Astrocyte of the cerebellum (primary cell): ENCODE data around the gene OR51T1.
"Not testable (repeated sequence)": the region's sequence is repeated elsewhere in the genome, so short reads cannot be mapped to it uniquely, and the experiment has no call there.

Source experiments
- DNase-seq: peaks from one replicate; pipeline ENCODE4 v3.0.0-alpha.2; 2011; ENCODE audit warnings: low read depth
- H3K4me3 ChIP-seq: 2 replicates; pipeline ENCODE4 v1.5.1; 2011; ENCODE audit warnings: mild to moderate bottlenecking, low read depth, low read length, moderate library complexity
- CTCF ChIP-seq: IDR thresholded peaks from 2 replicates; pipeline ENCODE4 v1.5.1; 2012; ENCODE audit warnings: low read length, low read depth, moderate library complexity, mild to moderate bottlenecking; ENCODE audit errors: missing control alignments
- in situ Hi-C: cut with HindIII; loops from 2 replicates; pipeline ENCODE4 v1.10.0; 2017; ENCODE audit warnings: low sequenced_read_pairs

The OR51T1 gene, protein sequence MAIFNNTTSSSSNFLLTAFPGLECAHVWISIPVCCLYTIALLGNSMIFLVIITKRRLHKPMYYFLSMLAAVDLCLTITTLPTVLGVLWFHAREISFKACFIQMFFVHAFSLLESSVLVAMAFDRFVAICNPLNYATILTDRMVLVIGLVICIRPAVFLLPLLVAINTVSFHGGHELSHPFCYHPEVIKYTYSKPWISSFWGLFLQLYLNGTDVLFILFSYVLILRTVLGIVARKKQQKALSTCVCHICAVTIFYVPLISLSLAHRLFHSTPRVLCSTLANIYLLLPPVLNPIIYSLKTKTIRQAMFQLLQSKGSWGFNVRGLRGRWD

DNA sequence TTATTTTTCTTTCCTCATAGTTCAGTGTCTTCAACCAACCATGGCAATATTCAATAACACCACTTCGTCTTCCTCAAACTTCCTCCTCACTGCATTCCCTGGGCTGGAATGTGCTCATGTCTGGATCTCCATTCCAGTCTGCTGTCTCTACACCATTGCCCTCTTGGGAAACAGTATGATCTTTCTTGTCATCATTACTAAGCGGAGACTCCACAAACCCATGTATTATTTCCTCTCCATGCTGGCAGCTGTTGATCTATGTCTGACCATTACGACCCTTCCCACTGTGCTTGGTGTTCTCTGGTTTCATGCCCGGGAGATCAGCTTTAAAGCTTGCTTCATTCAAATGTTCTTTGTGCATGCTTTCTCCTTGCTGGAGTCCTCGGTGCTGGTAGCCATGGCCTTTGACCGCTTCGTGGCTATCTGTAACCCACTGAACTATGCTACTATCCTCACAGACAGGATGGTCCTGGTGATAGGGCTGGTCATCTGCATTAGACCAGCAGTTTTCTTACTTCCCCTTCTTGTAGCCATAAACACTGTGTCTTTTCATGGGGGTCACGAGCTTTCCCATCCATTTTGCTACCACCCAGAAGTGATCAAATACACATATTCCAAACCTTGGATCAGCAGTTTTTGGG, at the start of gene OR51T1:
Gene OR51T1, plus strand, starts transcription at position 41 of the 641 bp plus-strand sequence. Its CDS starts 0 bp downstream, at position 41.
- DNase-seq = peak; percentile 56
- no peak within 1 kb of the TSS for H3K4me3 ChIP-seq
- no peak for TF ChIP-seq CTCF
- in situ Hi-C loops = no loop called here

DNA sequence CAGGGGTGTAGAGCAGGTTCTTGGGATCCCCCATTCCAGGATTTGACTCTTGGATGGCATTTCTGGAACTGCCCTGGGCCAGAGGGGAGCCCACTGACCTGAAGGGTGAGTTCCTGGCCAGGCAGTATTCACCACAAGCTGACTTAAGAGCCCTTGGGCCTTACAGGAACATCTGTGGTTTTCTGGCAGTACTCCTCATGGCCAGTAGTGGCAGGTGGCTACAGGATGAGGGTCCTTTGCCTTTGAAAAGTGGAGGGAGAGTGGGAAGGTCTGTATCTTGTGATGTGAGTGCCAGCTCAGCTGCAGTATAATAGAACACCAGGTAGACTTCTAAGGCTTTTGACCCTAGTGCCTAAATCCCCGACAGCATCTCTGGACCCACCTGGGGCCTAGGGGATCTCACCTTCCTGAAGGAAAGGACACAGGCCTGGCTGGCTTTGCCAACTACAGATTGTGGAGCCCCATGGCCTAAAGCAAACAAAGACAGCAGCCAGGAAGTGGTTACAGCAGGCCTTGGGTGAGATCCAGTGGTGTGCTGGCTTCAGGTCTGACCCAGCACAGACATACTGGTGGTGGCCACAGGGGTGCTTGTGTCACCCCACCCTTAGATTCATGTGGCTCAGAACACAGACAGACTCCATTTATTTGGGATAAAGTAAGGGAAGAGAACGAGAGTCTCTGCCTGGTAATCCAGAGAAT, 41.7 kb upstream of the OR51T1 start:
- no peak for DNase-seq
- TF ChIP-seq CTCF = no peak
- in situ Hi-C loops = no loop called here
- H3K4me3 ChIP-seq = no peak overlapping the region

- TF ChIP-seq CTCF = no peak
- in situ Hi-C loops = no loop called here
- no peak for DNase-seq
Measured at GRCh38 chr11:4848908-4849532, 32.7 kb upstream of the OR51T1 start, which contains the start of gene OR51S1. TSS of gene OR51S1 (minus strand) at chr11:4849208. CDS start at chr11:4849208, 0 bp downstream.

DNA sequence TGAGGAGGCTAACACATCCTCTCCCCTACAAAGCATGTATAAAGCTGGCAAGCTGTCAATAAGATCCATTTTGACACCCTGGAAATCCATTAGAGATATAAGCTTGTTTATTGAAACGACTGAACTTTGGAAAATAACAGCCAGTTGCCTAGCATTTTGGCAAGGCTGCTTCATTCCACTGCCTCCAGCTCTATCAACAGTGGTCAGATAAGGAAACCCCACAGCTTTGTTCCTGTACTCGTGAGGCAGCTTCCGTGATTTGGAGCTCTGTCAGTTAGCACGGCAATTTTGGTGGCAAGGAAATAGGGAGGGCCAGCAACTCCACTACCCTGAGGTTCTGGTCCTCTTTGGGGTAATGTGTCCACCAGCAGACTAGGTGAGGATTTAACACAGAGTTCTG, 30.7 kb upstream of the OR51T1 start:
- DNase-seq = peak; percentile 32
- in situ Hi-C loops = no loop called here
- no peak overlapping the region for H3K4me3 ChIP-seq
- TF ChIP-seq CTCF = no peak

More at GRCh38 chr11:4848908-4849532, 32.7 kb upstream of the OR51T1 start, which contains the start of gene OR51S1:
- H3K4me3 ChIP-seq = no peak within 1 kb of the TSS

DNA sequence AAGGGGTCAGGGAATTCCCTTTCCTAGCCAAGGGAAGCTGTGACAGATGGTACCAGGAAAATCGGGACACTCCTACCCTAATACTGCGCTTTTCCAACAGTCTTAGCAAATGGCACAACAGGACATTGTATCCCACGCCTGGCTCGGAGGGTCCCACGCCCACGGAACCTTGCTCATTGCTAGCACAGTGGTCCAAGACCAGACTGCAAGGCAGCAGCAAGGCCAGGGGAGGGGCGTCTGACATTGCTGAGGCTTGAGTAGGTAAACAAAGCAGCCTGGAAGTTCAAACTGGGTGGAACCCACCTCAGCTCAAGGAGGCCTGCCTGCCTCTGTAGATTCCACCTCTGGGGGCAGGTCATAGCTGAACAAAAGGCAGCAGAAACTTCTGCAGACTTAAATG, 27.4 kb upstream of the OR51T1 start:
- H3K4me3 ChIP-seq, in situ Hi-C loops, DNase-seq: not testable (repeated sequence)

GRCh38 chr11:4862447-4863236, 19.1 kb upstream of the OR51T1 start:
- no peak for TF ChIP-seq CTCF
- in situ Hi-C loops = no loop called here

More at GRCh38 chr11:4862447-4863236, 19.1 kb upstream of the OR51T1 start:
- no peak overlapping the region for H3K4me3 ChIP-seq
- no peak for DNase-seq
